Activated T-helper 2 cell treated with anti-CD3 and anti-CD28 coated beads, Interferon-gamma antibody, Interleukin-2, Interleukin-4, amounts not matched to agents 10 μg/mL and 5 μg/mL and 100 μg/mL, durations not matched to agents 14 hours and 24 hours and 36 hours (primary cell): Measurements from ENCODE around the gene PPP1R2. TPM values are rescaled to one million over a fixed set of nuclear protein-coding genes. Genes with fewer than 3 reads are reported as not detected.
A peak's percentile ranks its signal among the peaks of the same experiment; 100 is the strongest.
"Not testable (repeated sequence)": the region's sequence is repeated elsewhere in the genome, so short reads cannot be mapped to it uniquely, and the experiment has no call there.

Experiments
- DNase-seq: peaks from one replicate; pipeline ENCODE4 v3.0.0; 2021; ENCODE audit warnings: low spot score
- H3K27ac Mint-ChIP-seq: one replicate; pipeline ENCODE4 v1.8.0; 2021; ENCODE audit warnings: mixed read lengths
- H3K27me3 Mint-ChIP-seq: one replicate; pipeline ENCODE4 v1.8.0; 2021; ENCODE audit warnings: low read depth, mixed read lengths
- H3K36me3 Mint-ChIP-seq: one replicate; pipeline ENCODE4 v1.8.0; 2021; ENCODE audit warnings: low read depth, mixed read lengths
- H3K4me1 Mint-ChIP-seq: one replicate; pipeline ENCODE4 v1.8.0; 2021; ENCODE audit warnings: low read depth, mixed read lengths
- H3K4me3 Mint-ChIP-seq: one replicate; pipeline ENCODE4 v1.8.0; 2021; ENCODE audit warnings: low read depth, mild to moderate bottlenecking, moderate library complexity, mixed read lengths
- H3K9me3 Mint-ChIP-seq: one replicate; pipeline ENCODE4 v1.8.0; 2021; ENCODE audit warnings: mixed read lengths
- intact Hi-C: fragments of 100-400 bp; cut with micrococcal nuclease; formaldehyde crosslinking; loops from one replicate; pipeline ENCODE4 v1.15.1; 2023
- total RNA-seq: library from RNA; stranded (reverse); gene quantifications from 2 replicates; pipeline ENCODE4 v1.2.3, GENCODE V29; 2022

PPP1R2 gene
- 74.2 and 75.0 TPM in 2 replicates for total RNA-seq

- no peaks in the 10 kb centered on the region for H3K9me3 Mint-ChIP-seq
- H3K36me3 Mint-ChIP-seq: peaks cover 32% of the 10 kb centered on the region
- H3K4me3 Mint-ChIP-seq: peak within 1 kb of the TSS; percentile 88
- H3K27me3 Mint-ChIP-seq: no peaks in the 10 kb centered on the region
- peaks cover 72% of the 10 kb centered on the region for H3K4me1 Mint-ChIP-seq
- peak within 1 kb of the TSS; percentile 82 for H3K27ac Mint-ChIP-seq
- peak; percentile 88 for DNase-seq
- intact Hi-C loops: loop anchor here (5.0 kb wide), 4 partner anchors 101 to 1056 kb away; partner anchors contain the start of genes ACAP2, ATP13A3, TNK2 and XXYLT1
Observed at GRCh38 chr3:195542698-195543499, at the start of gene PPP1R2. PPP1R2 (minus strand) TSS chr3:195543325; CDS start chr3:195543025, 300 bp downstream.

GRCh38 chr3:195591852-195592251 is 48.7 kb upstream of the PPP1R2 start:
- Mint-ChIP-seq H3K4me1 (no peaks in the 10 kb centered on the region), H3K9me3 (no peaks in the 10 kb centered on the region), H3K4me3 (no peak overlapping the region), H3K27me3 (no peaks in the 10 kb centered on the region), H3K27ac (no peak overlapping the region), H3K36me3 (no peaks in the 10 kb centered on the region)
- no peak for DNase-seq
- intact Hi-C loops: no loop called here

DNA sequence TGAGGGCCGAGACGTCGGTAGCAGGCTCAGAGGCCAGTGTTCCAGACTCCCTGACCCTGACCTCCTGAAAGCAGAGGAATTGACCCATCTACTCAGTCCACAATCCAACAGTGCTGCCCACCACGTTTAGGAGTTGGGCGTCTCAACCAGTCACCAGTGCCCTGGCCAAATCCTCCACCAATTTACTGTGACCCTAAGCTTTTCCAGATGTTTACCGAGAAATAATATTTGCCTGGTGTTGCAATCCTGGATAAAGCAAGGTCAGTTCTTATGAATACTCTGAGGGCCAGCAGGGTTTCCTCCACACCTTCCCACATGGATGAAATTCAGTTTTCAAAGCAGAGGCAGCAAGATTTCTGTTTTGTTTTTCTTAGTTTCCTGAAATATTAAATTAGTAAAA is 48.1 kb upstream of the PPP1R2 start:
- no peak overlapping the region for H3K4me3 Mint-ChIP-seq
- no peaks in the 10 kb centered on the region for H3K9me3 Mint-ChIP-seq
- no peak overlapping the region for H3K27ac Mint-ChIP-seq
- no peaks in the 10 kb centered on the region for H3K27me3 Mint-ChIP-seq
- DNase-seq: no peak
- no peaks in the 10 kb centered on the region for H3K4me1 Mint-ChIP-seq
- no peaks in the 10 kb centered on the region for H3K36me3 Mint-ChIP-seq
- intact Hi-C loops: no loop called here

DNA sequence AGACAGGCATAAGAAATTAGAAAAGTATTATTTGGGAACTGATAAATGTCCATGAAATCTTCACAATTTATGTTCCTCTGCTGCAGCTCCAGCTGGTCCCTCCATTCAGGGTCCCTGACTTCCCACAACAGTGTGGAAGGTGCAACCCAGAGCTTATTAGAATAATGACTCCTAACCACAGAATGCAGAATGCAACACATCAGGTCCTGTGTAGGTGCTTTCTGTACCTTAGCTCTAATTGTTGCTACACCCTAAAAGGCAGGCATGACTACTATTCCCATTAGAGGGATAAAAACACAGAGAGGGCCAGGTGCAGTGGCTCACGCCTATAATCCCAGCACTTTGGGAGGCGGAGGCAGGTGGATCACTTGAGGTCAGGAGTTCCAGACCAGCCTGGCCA is 47.3 kb upstream of the PPP1R2 start:
- H3K9me3 Mint-ChIP-seq, H3K36me3 Mint-ChIP-seq, H3K4me3 Mint-ChIP-seq, H3K27me3 Mint-ChIP-seq, DNase-seq, H3K4me1 Mint-ChIP-seq, intact Hi-C loops, H3K27ac Mint-ChIP-seq: not testable (repeated sequence)

- H3K9me3 Mint-ChIP-seq, intact Hi-C loops, DNase-seq, H3K4me1 Mint-ChIP-seq, H3K36me3 Mint-ChIP-seq, H3K27ac Mint-ChIP-seq, H3K27me3 Mint-ChIP-seq, H3K4me3 Mint-ChIP-seq: not testable (repeated sequence)
Observed at GRCh38 chr3:195589796-195590195, 46.7 kb upstream of the PPP1R2 start.

DNA sequence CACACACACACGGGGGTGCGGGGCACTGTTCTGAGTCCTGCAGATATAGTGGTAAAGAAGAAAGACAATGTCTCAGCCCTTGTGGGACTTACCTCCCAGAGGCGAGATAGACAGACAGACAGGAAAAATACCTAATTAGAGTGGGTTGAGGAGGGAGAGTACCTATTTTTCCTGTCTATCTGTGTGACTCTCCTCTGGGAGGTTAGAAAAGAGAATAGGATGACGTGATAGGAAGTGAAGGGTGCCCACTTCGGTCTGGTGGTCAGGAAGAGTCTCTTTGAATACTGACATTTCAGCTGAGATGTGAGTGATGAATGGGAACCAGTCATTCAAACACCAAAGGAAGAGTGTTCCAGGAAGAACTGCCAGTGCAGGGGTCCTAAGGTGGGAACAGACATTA is 44.7 kb upstream of the PPP1R2 start:
- intact Hi-C loops: loop anchor here (2.0 kb wide), 2 partner anchors 21 to 33 kb away; no protein-coding TSS in a partner anchor
- Mint-ChIP-seq H3K9me3 (no peaks in the 10 kb centered on the region), H3K27me3 (no peaks in the 10 kb centered on the region), H3K27ac (no peak overlapping the region), H3K4me1 (peaks cover 8% of the 10 kb centered on the region), H3K36me3 (no peaks in the 10 kb centered on the region), H3K4me3 (no peak overlapping the region)
- DNase-seq: no peak

GRCh38 chr3:195587406-195587805 is 44.3 kb upstream of the PPP1R2 start:
- H3K9me3 Mint-ChIP-seq: no peaks in the 10 kb centered on the region
- H3K4me3 Mint-ChIP-seq: no peak overlapping the region
- intact Hi-C loops: loop anchor here (2.0 kb wide), 2 partner anchors 21 to 33 kb away; no protein-coding TSS in a partner anchor
- DNase-seq: no peak
- H3K27ac Mint-ChIP-seq: no peak overlapping the region
- no peaks in the 10 kb centered on the region for H3K36me3 Mint-ChIP-seq
- peaks cover 8% of the 10 kb centered on the region for H3K4me1 Mint-ChIP-seq
- H3K27me3 Mint-ChIP-seq: no peaks in the 10 kb centered on the region

- intact Hi-C loops: no loop called here
- H3K9me3 Mint-ChIP-seq: no peaks in the 10 kb centered on the region
- H3K36me3 Mint-ChIP-seq: no peaks in the 10 kb centered on the region
- no peak overlapping the region for H3K27ac Mint-ChIP-seq
- H3K27me3 Mint-ChIP-seq: no peaks in the 10 kb centered on the region
- no peak for DNase-seq
- H3K4me1 Mint-ChIP-seq: peaks cover 13% of the 10 kb centered on the region
- no peak overlapping the region for H3K4me3 Mint-ChIP-seq
Observed at GRCh38 chr3:195584543-195584870, 41.4 kb upstream of the PPP1R2 start.

DNA sequence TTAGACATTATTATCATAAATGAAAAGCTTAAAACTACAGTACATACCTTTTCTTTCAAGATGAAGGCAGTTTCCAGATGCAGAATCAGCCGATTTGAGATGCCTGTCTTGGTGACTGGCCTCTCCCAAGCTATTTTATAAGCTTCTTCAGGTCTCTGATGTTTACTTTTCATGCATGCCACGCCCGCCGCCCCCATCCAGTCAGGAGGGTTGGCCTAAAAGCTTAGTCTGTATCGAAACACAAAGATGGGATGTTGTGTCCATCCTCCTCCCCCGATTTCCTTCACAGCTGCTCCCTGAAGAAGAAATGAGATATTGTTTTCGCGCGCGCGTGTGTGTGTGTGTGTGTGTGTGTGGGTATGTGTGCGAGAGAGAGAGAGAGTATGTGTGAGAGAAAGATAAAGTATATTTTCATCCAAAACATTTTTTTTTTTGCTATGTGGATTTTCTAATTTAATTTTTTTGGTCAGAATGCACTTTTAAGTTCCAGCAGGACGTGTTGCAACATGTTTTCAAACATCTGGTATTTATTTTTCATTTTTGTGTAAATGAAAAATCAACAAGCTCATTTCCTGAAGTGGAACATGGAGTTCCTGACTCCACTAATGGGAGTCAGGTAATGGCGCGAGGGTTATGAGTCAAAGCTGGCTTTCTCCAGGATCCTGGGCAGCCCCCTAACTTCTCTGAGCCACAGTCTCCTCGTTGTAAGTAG is 40.9 kb upstream of the PPP1R2 start, which contains the start of gene APOD:
Gene APOD (minus strand): TSS at position 110 of the 712 bp plus-strand sequence. CDS start 4,479 bp downstream, outside the sequence.
- Mint-ChIP-seq H3K9me3 (no peaks in the 10 kb centered on the region), H3K4me1 (peaks cover 13% of the 10 kb centered on the region), H3K4me3 (no peak within 1 kb of the TSS), H3K27me3 (no peaks in the 10 kb centered on the region), H3K36me3 (no peaks in the 10 kb centered on the region), H3K27ac (no peak within 1 kb of the TSS)
- DNase-seq: no peak
- intact Hi-C loops: no loop called here

GRCh38 chr3:195582947-195583346 is 39.8 kb upstream of the PPP1R2 start:
- no peak overlapping the region for H3K27ac Mint-ChIP-seq
- no peaks in the 10 kb centered on the region for H3K36me3 Mint-ChIP-seq
- H3K4me3 Mint-ChIP-seq: no peak overlapping the region
- DNase-seq: no peak
- no peaks in the 10 kb centered on the region for H3K9me3 Mint-ChIP-seq
- H3K4me1 Mint-ChIP-seq: peaks cover 13% of the 10 kb centered on the region
- intact Hi-C loops: no loop called here
- no peaks in the 10 kb centered on the region for H3K27me3 Mint-ChIP-seq

DNA sequence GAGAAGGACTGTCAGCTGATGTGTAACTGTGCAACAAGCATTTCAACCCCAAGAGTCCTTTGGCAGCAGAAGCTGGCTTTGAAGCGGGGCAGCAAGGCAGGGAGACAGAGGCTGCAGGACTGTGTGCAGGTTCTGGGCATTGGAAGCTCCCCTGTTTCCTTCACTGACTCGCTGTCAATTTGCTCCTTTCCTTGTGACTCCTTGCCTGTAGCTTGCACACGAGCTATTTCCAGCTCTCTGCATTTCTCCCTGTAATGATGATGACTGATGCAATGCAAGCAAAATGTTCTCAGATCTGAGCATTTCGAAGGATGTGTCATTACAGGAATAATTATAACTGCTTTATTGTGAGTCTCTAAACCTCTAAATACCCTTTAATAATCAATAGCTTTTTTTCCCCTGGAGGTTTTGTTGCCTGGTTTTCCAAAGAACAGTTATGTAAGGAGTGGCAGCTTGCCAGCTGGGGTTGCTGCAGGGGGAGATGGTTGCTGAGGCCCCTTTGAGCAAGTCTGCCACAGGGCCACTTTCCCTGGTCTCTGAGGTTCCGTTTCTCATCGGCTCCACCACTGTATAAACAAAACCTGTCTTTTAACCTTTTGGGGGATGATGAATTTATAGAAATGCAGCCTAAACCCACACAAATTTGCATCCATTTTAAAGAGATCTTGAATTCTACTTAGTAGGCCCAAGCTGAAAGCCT is 37.8 kb upstream of the PPP1R2 start:
- intact Hi-C loops: no loop called here
- peaks cover 13% of the 10 kb centered on the region for H3K4me1 Mint-ChIP-seq
- H3K27ac Mint-ChIP-seq: no peak overlapping the region
- H3K9me3 Mint-ChIP-seq: no peaks in the 10 kb centered on the region
- DNase-seq: no peak
- no peaks in the 10 kb centered on the region for H3K36me3 Mint-ChIP-seq
- no peak overlapping the region for H3K4me3 Mint-ChIP-seq
- H3K27me3 Mint-ChIP-seq: no peaks in the 10 kb centered on the region

GRCh38 chr3:195579281-195579680 is 36.2 kb upstream of the PPP1R2 start:
- no peak for DNase-seq
- Mint-ChIP-seq H3K4me3 (no peak overlapping the region), H3K36me3 (no peaks in the 10 kb centered on the region), H3K27ac (no peak overlapping the region), H3K9me3 (no peaks in the 10 kb centered on the region), H3K27me3 (no peaks in the 10 kb centered on the region), H3K4me1 (peaks cover 7% of the 10 kb centered on the region)
- intact Hi-C loops: no loop called here

- peaks cover 5% of the 10 kb centered on the region for H3K4me1 Mint-ChIP-seq
- H3K36me3 Mint-ChIP-seq: no peaks in the 10 kb centered on the region
- intact Hi-C loops: no loop called here
- H3K4me3 Mint-ChIP-seq: no peak overlapping the region
- H3K27me3 Mint-ChIP-seq: peaks cover 4% of the 10 kb centered on the region
- H3K9me3 Mint-ChIP-seq: no peaks in the 10 kb centered on the region
- DNase-seq: no peak
- no peak overlapping the region for H3K27ac Mint-ChIP-seq
Observed at GRCh38 chr3:195578565-195578964, 35.4 kb upstream of the PPP1R2 start.
